Measurements from ENCODE around the gene CNGB1. TPM values are rescaled to one million over a fixed set of nuclear protein-coding genes. Genes with fewer than 3 reads are reported as not detected.
A peak's percentile ranks its signal among the peaks of the same experiment; 100 is the strongest.

CNGB1 gene
- total and polyA plus RNA-seq, 2 of the 13 experiments (the other 11 are each of a cell fraction or from before 2014, with no cell fraction given), result 0.02 to 0.15 TPM

- TF ChIP-seq NR1H2 (CRISPR knock-in tag; IDR thresholded peaks at IDR 0.05; ENCODE audit: borderline replicate concordance, low read depth) (no peak), ZBTB1 (CRISPR knock-in tag; IDR thresholded peaks at IDR 0.05; ENCODE audit: borderline replicate concordance) (no peak), JARID2 (CRISPR knock-in tag; IDR thresholded peaks at IDR 0.05; ENCODE audit: insufficient replicate concordance) (no peak), ZNF354B (CRISPR knock-in tag; IDR thresholded peaks at IDR 0.05) (no peak), ZNF101 (CRISPR knock-in tag; IDR thresholded peaks at IDR 0.05; ENCODE audit: borderline replicate concordance, low read depth) (no peak), FOXO4 (CRISPR knock-in tag; conservative IDR thresholded peaks at IDR 0.05) (no peak), ZNF710 (CRISPR knock-in tag; IDR thresholded peaks at IDR 0.05; ENCODE audit: borderline replicate concordance) (no peak), ARNTL (CRISPR knock-in tag; IDR thresholded peaks at IDR 0.05) (no peak), ZNF770 (CRISPR knock-in tag; IDR thresholded peaks at IDR 0.05) (no peak), ZNF281 (CRISPR knock-in tag; IDR thresholded peaks at IDR 0.05; ENCODE audit: borderline replicate concordance) (no peak), ZNF83 (CRISPR knock-in tag; IDR thresholded peaks at IDR 0.05; ENCODE audit: borderline replicate concordance) (no peak), ZNF552 (CRISPR knock-in tag; IDR thresholded peaks at IDR 0.05; ENCODE audit: borderline replicate concordance) (no peak), ZKSCAN5 (CRISPR knock-in tag; IDR thresholded peaks at IDR 0.05) (no peak), ZNF639 (CRISPR knock-in tag; conservative IDR thresholded peaks at IDR 0.05) (no peak), ZNF883 (CRISPR knock-in tag; IDR thresholded peaks at IDR 0.05; ENCODE audit: not compliant biosample characterization) (peak; percentile 67), ARID2 (CRISPR knock-in tag; IDR thresholded peaks at IDR 0.05; ENCODE audit: borderline replicate concordance) (no peak), BCL6 (CRISPR knock-in tag; IDR thresholded peaks at IDR 0.05) (no peak), MED8 (CRISPR knock-in tag; IDR thresholded peaks at IDR 0.05; ENCODE audit: insufficient replicate concordance) (no peak), ZNF564 (CRISPR knock-in tag; IDR thresholded peaks at IDR 0.05) (no peak), KAT7 (CRISPR knock-in tag; IDR thresholded peaks at IDR 0.05; ENCODE audit: borderline replicate concordance) (no peak)
These were observed 70.0 kb downstream of the CNGB1 start (continued) for GRCh38 chr16:57900796-57901479.

Data from HepG2 (cell line).